Measurements from ENCODE around the gene SLC44A1. TPM values are rescaled to one million over a fixed set of nuclear protein-coding genes. Genes with fewer than 3 reads are reported as not detected.

Gene SLC44A1
- total and polyA plus RNA-seq, 2 of the 13 experiments (the other 11 are each of a cell fraction or from before 2014, with no cell fraction given), result 21.4 to 40.8 TPM

DNA sequence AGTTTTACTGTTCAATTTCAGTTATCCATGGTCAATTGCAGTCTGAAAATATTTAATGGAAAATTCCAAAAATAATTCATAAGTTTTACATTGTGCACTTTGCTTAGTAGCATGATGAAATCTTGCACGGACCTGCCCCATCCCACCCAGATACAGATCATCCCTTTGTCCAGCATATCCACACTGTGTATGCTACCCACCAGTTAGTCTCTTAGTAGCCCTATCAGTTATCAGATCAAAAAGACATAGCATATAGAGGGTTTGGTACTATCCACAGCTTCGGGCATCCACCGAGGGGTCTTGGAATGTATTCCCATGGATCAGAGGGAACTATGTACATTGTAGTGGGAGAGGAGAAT, 97.7 kb downstream of the SLC44A1 start:
- in situ Hi-C loops (cut with HindIII; ENCODE audit: extremely low pct_ligation_motif_present, low pct_unique_long_range_greater_than_20kb) (no loop called here), intact Hi-C loops (cut with micrococcal nuclease; ENCODE audit: unreplicated experiment) (no loop called here)
- Histone ChIP-seq H3K4me1 (ENCODE audit: insufficient read depth, low read length) (peaks cover 10% of the 10 kb centered on the region), H4K20me1 (ENCODE audit: insufficient read depth, low read length) (no peaks in the 10 kb centered on the region; the same call in 1 of the 2 replicates), H3K9ac (ENCODE audit: insufficient read depth, low read depth, low read length) (no peak overlapping the region), H3K9me3 (ENCODE audit: low read length) (no peaks in the 10 kb centered on the region), H2AFZ (ENCODE audit: low read length) (no peak overlapping the region), H3K4me2 (ENCODE audit: low read depth, low read length) (no peak overlapping the region), H3K27ac (ENCODE audit: extremely low read length, insufficient read depth, low read length) (no peak overlapping the region), H3K4me3 (replicated peaks in 1 of 3; ENCODE audit: insufficient read depth in 1 of 3, low read depth in 2 of 3, low read length in 3 of 3) (no peak overlapping the region), H3K27me3 (ENCODE audit: control insufficient read depth in 1 of 2, insufficient read depth in 2 of 2, low read length in 2 of 2) (no peaks in the 10 kb centered on the region), H3K36me3 (replicated peaks in 1 of 2; ENCODE audit: control insufficient read depth in 1 of 2, insufficient read depth in 2 of 2, low read length in 2 of 2) (peaks cover 0 to 16% of the 10 kb centered on the region in 2 experiments; a peak in 3 of 5 replicates), H3K79me2 (ENCODE audit: insufficient read depth, low read length) (no peaks in the 10 kb centered on the region)
- ChIA-PET CTCF (ENCODE audit: low intra/inter-chr PET ratio, low total read pairs) (no interaction called here), POLR2A (no interaction called here)
- WGBS (ENCODE audit: low lambda C conversion rate), result 94% methylated on average over 3 of the region's 3 CpGs
- no TSS peak for BruUV-seq (replicated peaks)
- FAIRE-seq (no peak), ATAC-seq (no peak), DNase-seq (ENCODE audit: low spot score) (no peak)
- TF ChIP-seq ZMYM3 (CRISPR knock-in tag; IDR thresholded peaks at IDR 0.05), result no peak
- TF ChIP-seq ZBTB21 (CRISPR knock-in tag; IDR thresholded peaks at IDR 0.05), result no peak
- TF ChIP-seq MLLT10 (CRISPR knock-in tag; IDR thresholded peaks at IDR 0.05), result no peak
- TF ChIP-seq KDM5B (CRISPR knock-in tag; IDR thresholded peaks at IDR 0.05; ENCODE audit: borderline replicate concordance), result no peak
- no peak for TF ChIP-seq SPEN (CRISPR knock-in tag; IDR thresholded peaks at IDR 0.05; ENCODE audit: low read depth)
- TF ChIP-seq, protein P1, sequence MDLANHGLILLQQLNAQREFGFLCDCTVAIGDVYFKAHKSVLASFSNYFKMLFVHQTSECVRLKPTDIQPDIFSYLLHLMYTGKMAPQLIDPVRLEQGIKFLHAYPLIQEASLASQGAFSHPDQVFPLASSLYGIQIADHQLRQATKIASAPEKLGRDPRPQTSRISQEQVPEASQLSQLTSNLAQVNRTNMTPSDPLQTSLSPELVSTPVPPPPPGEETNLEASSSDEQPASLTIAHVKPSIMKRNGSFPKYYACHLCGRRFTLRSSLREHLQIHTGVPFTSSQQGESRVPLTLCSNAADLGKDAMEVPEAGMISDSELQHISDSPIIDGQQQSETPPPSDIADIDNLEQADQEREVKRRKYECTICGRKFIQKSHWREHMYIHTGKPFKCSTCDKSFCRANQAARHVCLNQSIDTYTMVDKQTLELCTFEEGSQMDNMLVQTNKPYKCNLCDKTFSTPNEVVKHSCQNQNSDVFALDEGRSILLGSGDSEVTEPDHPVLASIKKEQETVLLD (CRISPR knock-in tag; IDR thresholded peaks at IDR 0.05; ENCODE audit: low read depth), result no peak
- no peak for TF ChIP-seq KLF15 (CRISPR knock-in tag; IDR thresholded peaks at IDR 0.05; ENCODE audit: borderline replicate concordance)
- TF ChIP-seq TEAD3 (CRISPR knock-in tag; optimal IDR thresholded peaks at IDR 0.05; ENCODE audit: borderline replicate concordance), result no peak
- no peak for TF ChIP-seq ZNF12 (CRISPR knock-in tag; IDR thresholded peaks at IDR 0.05)
- TF ChIP-seq SMC3 (IDR thresholded peaks at IDR 0.05; ENCODE audit: low read length), result no peak
- TF ChIP-seq ZNF598 (CRISPR knock-in tag; IDR thresholded peaks at IDR 0.05; ENCODE audit: borderline replicate concordance), result no peak
- TF ChIP-seq ATF7 (IDR thresholded peaks at IDR 0.05), result no peak
- TF ChIP-seq ATF7 (CRISPR knock-in tag; IDR thresholded peaks at IDR 0.05), result no peak
- TF ChIP-seq, protein P2, sequence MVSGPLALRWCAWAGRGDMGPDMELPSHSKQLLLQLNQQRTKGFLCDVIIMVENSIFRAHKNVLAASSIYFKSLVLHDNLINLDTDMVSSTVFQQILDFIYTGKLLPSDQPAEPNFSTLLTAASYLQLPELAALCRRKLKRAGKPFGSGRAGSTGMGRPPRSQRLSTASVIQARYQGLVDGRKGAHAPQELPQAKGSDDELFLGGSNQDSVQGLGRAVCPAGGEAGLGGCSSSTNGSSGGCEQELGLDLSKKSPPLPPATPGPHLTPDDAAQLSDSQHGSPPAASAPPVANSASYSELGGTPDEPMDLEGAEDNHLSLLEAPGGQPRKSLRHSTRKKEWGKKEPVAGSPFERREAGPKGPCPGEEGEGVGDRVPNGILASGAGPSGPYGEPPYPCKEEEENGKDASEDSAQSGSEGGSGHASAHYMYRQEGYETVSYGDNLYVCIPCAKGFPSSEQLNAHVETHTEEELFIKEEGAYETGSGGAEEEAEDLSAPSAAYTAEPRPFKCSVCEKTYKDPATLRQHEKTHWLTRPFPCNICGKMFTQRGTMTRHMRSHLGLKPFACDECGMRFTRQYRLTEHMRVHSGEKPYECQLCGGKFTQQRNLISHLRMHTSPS (CRISPR knock-in tag; IDR thresholded peaks at IDR 0.05; ENCODE audit: low read depth), result no peak
- no peak for TF ChIP-seq ZNF274 (CRISPR knock-in tag; IDR thresholded peaks at IDR 0.05)
- TF ChIP-seq ZNF260 (CRISPR knock-in tag; IDR thresholded peaks at IDR 0.05; ENCODE audit: borderline replicate concordance, low read depth), result no peak
- TF ChIP-seq DMAP1 (CRISPR knock-in tag; IDR thresholded peaks at IDR 0.05), result no peak
- TF ChIP-seq ZNF224 (CRISPR knock-in tag; IDR thresholded peaks at IDR 0.05), result no peak
- TF ChIP-seq NPAS2 (CRISPR knock-in tag; IDR thresholded peaks at IDR 0.05; ENCODE audit: borderline replicate concordance), result no peak
- TF ChIP-seq, protein P3, sequence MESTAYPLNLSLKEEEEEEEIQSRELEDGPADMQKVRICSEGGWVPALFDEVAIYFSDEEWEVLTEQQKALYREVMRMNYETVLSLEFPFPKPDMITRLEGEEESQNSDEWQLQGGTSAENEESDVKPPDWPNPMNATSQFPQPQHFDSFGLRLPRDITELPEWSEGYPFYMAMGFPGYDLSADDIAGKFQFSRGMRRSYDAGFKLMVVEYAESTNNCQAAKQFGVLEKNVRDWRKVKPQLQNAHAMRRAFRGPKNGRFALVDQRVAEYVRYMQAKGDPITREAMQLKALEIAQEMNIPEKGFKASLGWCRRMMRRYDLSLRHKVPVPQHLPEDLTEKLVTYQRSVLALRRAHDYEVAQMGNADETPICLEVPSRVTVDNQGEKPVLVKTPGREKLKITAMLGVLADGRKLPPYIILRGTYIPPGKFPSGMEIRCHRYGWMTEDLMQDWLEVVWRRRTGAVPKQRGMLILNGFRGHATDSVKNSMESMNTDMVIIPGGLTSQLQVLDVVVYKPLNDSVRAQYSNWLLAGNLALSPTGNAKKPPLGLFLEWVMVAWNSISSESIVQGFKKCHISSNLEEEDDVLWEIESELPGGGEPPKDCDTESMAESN (CRISPR knock-in tag; conservative IDR thresholded peaks at IDR 0.05), result no peak
